ENCODE results near the gene FEM1C. TPM values are rescaled to one million over a fixed set of nuclear protein-coding genes. Genes with fewer than 3 reads are reported as not detected.

Gene FEM1C
- total RNA-seq, 1 donor from 2014 or later: 28.7 TPM

DNA sequence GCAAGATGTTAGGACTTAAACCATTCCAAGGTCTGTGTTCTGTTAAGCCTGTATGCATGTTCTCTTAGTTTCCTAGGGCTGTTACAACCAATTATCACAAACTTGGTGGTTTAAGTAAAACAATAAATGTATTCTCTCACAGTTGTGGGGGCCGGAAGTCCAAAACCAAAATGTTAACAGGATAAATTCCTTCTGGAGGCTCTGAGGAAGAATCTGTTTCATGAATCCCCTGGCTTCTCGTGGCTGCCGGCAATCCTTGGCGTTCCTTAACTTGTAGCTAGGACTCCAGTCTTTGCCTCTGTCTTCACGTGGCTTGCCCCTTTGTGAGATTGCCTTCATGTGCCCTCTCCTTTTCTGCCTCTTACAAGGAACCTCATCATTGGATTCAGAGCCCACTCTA lies 30.4 kb downstream of the FEM1C start:
- H3K27me3 Mint-ChIP-seq (ENCODE audit: insufficient read depth, low read depth): peaks cover 2% of the 10 kb centered on the region
- TF ChIP-seq, protein P1, sequence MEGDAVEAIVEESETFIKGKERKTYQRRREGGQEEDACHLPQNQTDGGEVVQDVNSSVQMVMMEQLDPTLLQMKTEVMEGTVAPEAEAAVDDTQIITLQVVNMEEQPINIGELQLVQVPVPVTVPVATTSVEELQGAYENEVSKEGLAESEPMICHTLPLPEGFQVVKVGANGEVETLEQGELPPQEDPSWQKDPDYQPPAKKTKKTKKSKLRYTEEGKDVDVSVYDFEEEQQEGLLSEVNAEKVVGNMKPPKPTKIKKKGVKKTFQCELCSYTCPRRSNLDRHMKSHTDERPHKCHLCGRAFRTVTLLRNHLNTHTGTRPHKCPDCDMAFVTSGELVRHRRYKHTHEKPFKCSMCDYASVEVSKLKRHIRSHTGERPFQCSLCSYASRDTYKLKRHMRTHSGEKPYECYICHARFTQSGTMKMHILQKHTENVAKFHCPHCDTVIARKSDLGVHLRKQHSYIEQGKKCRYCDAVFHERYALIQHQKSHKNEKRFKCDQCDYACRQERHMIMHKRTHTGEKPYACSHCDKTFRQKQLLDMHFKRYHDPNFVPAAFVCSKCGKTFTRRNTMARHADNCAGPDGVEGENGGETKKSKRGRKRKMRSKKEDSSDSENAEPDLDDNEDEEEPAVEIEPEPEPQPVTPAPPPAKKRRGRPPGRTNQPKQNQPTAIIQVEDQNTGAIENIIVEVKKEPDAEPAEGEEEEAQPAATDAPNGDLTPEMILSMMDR (IDR thresholded peaks at IDR 0.05): no peak
- TF ChIP-seq EZH2phosphoT487 (IDR thresholded peaks at IDR 0.05) (no peak), EZH2 (IDR thresholded peaks at IDR 0.05) (no peak)
- H3K4me1 Mint-ChIP-seq: no peaks in the 10 kb centered on the region
- H2AFZ ChIP-seq (replicated peaks): no peak overlapping the region
- no peaks in the 10 kb centered on the region for H3K27me3 ChIP-seq
- no peak overlapping the region for H3K4me3 Mint-ChIP-seq
- peaks cover 4% of the 10 kb centered on the region for H3F3A ChIP-seq (ENCODE audit: low read depth)
- no peaks in the 10 kb centered on the region for H3K79me2 ChIP-seq (ENCODE audit: low read depth)
- no peak overlapping the region for H3K4me3 ChIP-seq
- no peak overlapping the region for H3K4me2 ChIP-seq
- no peaks in the 10 kb centered on the region for H4K20me1 ChIP-seq (ENCODE audit: low read depth)
- no peak overlapping the region for H3K27ac Mint-ChIP-seq
- no peaks in the 10 kb centered on the region for H3K9me3 ChIP-seq (ENCODE audit: low read depth)
- no peaks in the 10 kb centered on the region for H3K9me3 Mint-ChIP-seq
- peaks cover 8% of the 10 kb centered on the region for H3K36me3 Mint-ChIP-seq
- H3K4me1 ChIP-seq: no peaks in the 10 kb centered on the region
- H3K27ac ChIP-seq: no peak overlapping the region
- DNase-seq (ENCODE audit: low spot score): no peak
- no peaks in the 10 kb centered on the region for H3K36me3 ChIP-seq
- H3K9ac ChIP-seq: no peak overlapping the region

DNA sequence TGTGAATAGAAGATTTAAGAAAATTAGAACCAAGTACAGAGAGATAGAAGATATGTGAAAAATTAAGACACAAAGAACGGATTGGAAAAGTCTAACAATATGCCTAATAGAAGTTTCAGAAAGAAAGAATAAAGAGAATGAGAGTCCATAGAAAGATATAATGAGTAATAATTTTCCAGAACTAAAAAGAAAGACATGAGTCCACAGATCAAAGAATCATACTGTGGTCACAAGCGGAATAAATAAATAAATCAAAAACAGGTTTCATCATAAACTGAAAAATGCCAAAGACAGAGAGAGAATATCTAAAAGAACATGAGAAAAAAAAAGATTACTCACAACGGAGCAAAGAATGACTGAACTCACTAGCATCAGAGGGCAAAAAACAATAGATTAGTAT lies 32.9 kb downstream of the FEM1C start:
- DNase-seq (ENCODE audit: low spot score): no peak
- H3K4me1 Mint-ChIP-seq: peaks cover 3% of the 10 kb centered on the region
- H3K4me3 ChIP-seq: no peak overlapping the region
- H3K27ac Mint-ChIP-seq: no peak overlapping the region
- no peaks in the 10 kb centered on the region for H3F3A ChIP-seq (ENCODE audit: low read depth)
- no peaks in the 10 kb centered on the region for H3K9me3 ChIP-seq (ENCODE audit: low read depth)
- H3K4me2 ChIP-seq: no peak overlapping the region
- no peak overlapping the region for H2AFZ ChIP-seq (replicated peaks)
- H3K9me3 Mint-ChIP-seq: no peaks in the 10 kb centered on the region
- H3K36me3 Mint-ChIP-seq: peaks cover 2% of the 10 kb centered on the region
- H3K4me3 Mint-ChIP-seq: no peak overlapping the region
- no peaks in the 10 kb centered on the region for H3K4me1 ChIP-seq
- H3K36me3 ChIP-seq: no peaks in the 10 kb centered on the region
- H3K27me3 ChIP-seq: no peaks in the 10 kb centered on the region
- TF ChIP-seq EZH2 (IDR thresholded peaks at IDR 0.05) (no peak), EZH2phosphoT487 (IDR thresholded peaks at IDR 0.05) (no peak)
- TF ChIP-seq, protein P1 (IDR thresholded peaks at IDR 0.05): no peak
- H3K79me2 ChIP-seq (ENCODE audit: low read depth): no peaks in the 10 kb centered on the region
- peaks cover 2% of the 10 kb centered on the region for H3K27me3 Mint-ChIP-seq (ENCODE audit: insufficient read depth, low read depth)
- no peak overlapping the region for H3K9ac ChIP-seq
- no peaks in the 10 kb centered on the region for H4K20me1 ChIP-seq (ENCODE audit: low read depth)
- H3K27ac ChIP-seq: no peak overlapping the region

- H3F3A ChIP-seq (ENCODE audit: low read depth): no peaks in the 10 kb centered on the region
- no peaks in the 10 kb centered on the region for H3K9me3 Mint-ChIP-seq
- peaks cover 3% of the 10 kb centered on the region for H3K4me1 Mint-ChIP-seq
- H3K9ac ChIP-seq: no peak overlapping the region
- H3K9me3 ChIP-seq (ENCODE audit: low read depth): no peaks in the 10 kb centered on the region
- no peaks in the 10 kb centered on the region for H3K79me2 ChIP-seq (ENCODE audit: low read depth)
- no peaks in the 10 kb centered on the region for H3K4me1 ChIP-seq
- no peaks in the 10 kb centered on the region for H3K36me3 ChIP-seq
- no peaks in the 10 kb centered on the region for H3K27me3 ChIP-seq
- H2AFZ ChIP-seq (replicated peaks): no peak overlapping the region
- peaks cover 2% of the 10 kb centered on the region for H3K27me3 Mint-ChIP-seq (ENCODE audit: insufficient read depth, low read depth)
- no peak for DNase-seq (ENCODE audit: low spot score)
- H3K27ac ChIP-seq: no peak overlapping the region
- no peak overlapping the region for H3K4me3 ChIP-seq
- H3K27ac Mint-ChIP-seq: no peak overlapping the region
- TF ChIP-seq, protein P1 (IDR thresholded peaks at IDR 0.05): no peak
- TF ChIP-seq EZH2phosphoT487 (IDR thresholded peaks at IDR 0.05) (no peak), EZH2 (IDR thresholded peaks at IDR 0.05) (no peak)
- H4K20me1 ChIP-seq (ENCODE audit: low read depth): no peaks in the 10 kb centered on the region
- H3K4me3 Mint-ChIP-seq: no peak overlapping the region
- H3K36me3 Mint-ChIP-seq: peaks cover 2% of the 10 kb centered on the region
- no peak overlapping the region for H3K4me2 ChIP-seq
Observed at GRCh38 chr5:115510145-115510645, 34.4 kb downstream of the FEM1C start.

Measured in neural progenitor cell (in vitro differentiated cells).